ENCODE data around the gene ZNF100. TPM values are rescaled to one million over a fixed set of nuclear protein-coding genes. Genes with fewer than 3 reads are reported as not detected.
"Not testable (repeated sequence)": the region's sequence is repeated elsewhere in the genome, so short reads cannot be mapped to it uniquely, and the experiment has no call there.

Gene ZNF100
- total and polyA plus RNA-seq, 2 experiments from 2014 or later = 2.6 to 4.1 TPM

- TF ChIP-seq EZH2phosphoT487 (IDR thresholded peaks at IDR 0.05; ENCODE audit: insufficient read depth, low read depth) (no peak), EZH2 (IDR thresholded peaks at IDR 0.05; ENCODE audit: insufficient read depth, poor library complexity, severe bottlenecking) (no peak)
- Histone ChIP-seq H3K36me3 (ENCODE audit: low read depth) (no peaks in the 10 kb centered on the region), H3K27ac (no peak overlapping the region), H3K9me2 (ENCODE audit: insufficient read depth) (no peaks in the 10 kb centered on the region), H2AFZ (no peak overlapping the region), H3K4me2 (ENCODE audit: unreplicated experiment) (no peak overlapping the region), H3K4me1 (ENCODE audit: insufficient read depth) (no peaks in the 10 kb centered on the region), H3K79me2 (ENCODE audit: insufficient read depth) (no peaks in the 10 kb centered on the region), H4K20me1 (ENCODE audit: insufficient read depth) (no peaks in the 10 kb centered on the region), H3K9ac (no peak overlapping the region), H3K9me3 (ENCODE audit: low read depth) (no peaks in the 10 kb centered on the region), H3K4me3 (no peak overlapping the region), H3F3A (ENCODE audit: insufficient read depth) (no peaks in the 10 kb centered on the region), H3K27me3 (replicated peaks; ENCODE audit: insufficient read depth) (no peaks in the 10 kb centered on the region)
- no peak for DNase-seq
- WGBS, 2 experiments (ENCODE audit: low coverage in 1 of 2, low lambda C conversion rate in 2 of 2, missing lambda C conversion rate in 2 of 2) = 11% methylated on average over 37 to 38 of the region's 38 CpGs
- in situ Hi-C loops (cut with MboI) = no loop called here
Measured at GRCh38 chr19:21677696-21678418, 89.5 kb downstream of the ZNF100 start.

GRCh38 chr19:21674454-21674853, 92.9 kb downstream of the ZNF100 start:
- Histone ChIP-seq H3K27me3 (replicated peaks; ENCODE audit: insufficient read depth) (no peaks in the 10 kb centered on the region), H3K36me3 (ENCODE audit: low read depth) (no peaks in the 10 kb centered on the region), H3K4me1 (ENCODE audit: insufficient read depth) (no peaks in the 10 kb centered on the region), H2AFZ (no peak overlapping the region), H3K9me3 (ENCODE audit: low read depth) (no peaks in the 10 kb centered on the region), H3K4me3 (no peak overlapping the region), H3K9me2 (ENCODE audit: insufficient read depth) (no peaks in the 10 kb centered on the region), H3F3A (ENCODE audit: insufficient read depth) (no peaks in the 10 kb centered on the region), H3K4me2 (ENCODE audit: unreplicated experiment) (no peak overlapping the region), H3K79me2 (ENCODE audit: insufficient read depth) (no peaks in the 10 kb centered on the region), H4K20me1 (ENCODE audit: insufficient read depth) (no peaks in the 10 kb centered on the region), H3K27ac (no peak overlapping the region), H3K9ac (no peak overlapping the region)
- no peak for DNase-seq
- 10 to 38% methylated on average over 1 of the region's 1 CpG for WGBS, 2 experiments (ENCODE audit: low coverage in 1 of 2, low lambda C conversion rate in 2 of 2, missing lambda C conversion rate in 2 of 2)
- in situ Hi-C loops (cut with MboI) = no loop called here
- no peak for TF ChIP-seq EZH2 (IDR thresholded peaks at IDR 0.05; ENCODE audit: insufficient read depth, poor library complexity, severe bottlenecking)
- no peak for TF ChIP-seq EZH2phosphoT487 (IDR thresholded peaks at IDR 0.05; ENCODE audit: insufficient read depth, low read depth)

DNA sequence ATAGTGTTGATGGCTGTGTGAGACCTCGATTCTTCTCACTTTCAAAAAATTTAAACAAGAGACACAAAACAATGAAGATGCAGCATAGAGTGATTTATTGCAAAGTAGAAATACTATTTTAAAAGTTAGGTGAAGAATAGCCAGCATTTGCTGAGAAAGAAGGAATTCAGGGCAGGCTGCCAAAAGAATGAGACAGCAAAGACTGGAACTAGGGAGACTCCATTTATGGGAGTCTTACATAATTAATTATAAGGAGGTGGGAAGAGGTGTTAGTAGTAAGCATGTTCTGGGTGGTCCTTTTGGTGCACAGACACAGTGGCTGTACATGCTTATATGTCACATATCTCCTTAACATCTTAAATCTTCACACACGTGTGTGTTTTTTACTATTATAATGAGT, 93.9 kb downstream of the ZNF100 start:
- H3K36me3 ChIP-seq (ENCODE audit: low read depth); in situ Hi-C loops (cut with MboI); H3K27me3 ChIP-seq (replicated peaks; ENCODE audit: insufficient read depth); H3K9me2 ChIP-seq (ENCODE audit: insufficient read depth); H3K79me2 ChIP-seq (ENCODE audit: insufficient read depth); H3K9ac ChIP-seq; H3F3A ChIP-seq (ENCODE audit: insufficient read depth); H3K4me2 ChIP-seq (ENCODE audit: unreplicated experiment); H3K27ac ChIP-seq; H3K4me1 ChIP-seq (ENCODE audit: insufficient read depth); H4K20me1 ChIP-seq (ENCODE audit: insufficient read depth); H3K4me3 ChIP-seq; H2AFZ ChIP-seq; H3K9me3 ChIP-seq (ENCODE audit: low read depth): not testable (repeated sequence)
- DNase-seq = peak; percentile 8
- 7 to 13% methylated on average over 2 of the region's 2 CpGs for WGBS, 2 experiments (ENCODE audit: low coverage in 1 of 2, low lambda C conversion rate in 2 of 2, missing lambda C conversion rate in 2 of 2)

Small RNA genes lying within 50 kb of the gene (small RNA-seq; reads per million reads assigned to genes)
- gene VN1R84P (ENCODE audit: low read depth, low replicate concordance) = not detected

Other genes starting within 250 kb of the ZNF100 start
- gene ZNF43, start 68.6 kb upstream of the ZNF100 start, total RNA-seq (2014; rRNA removed; shearing (Covaris generic)) = 3.8 and 4.3 TPM in 2 replicates
- gene ZNF43, start 68.6 kb upstream of the ZNF100 start, polyA plus RNA-seq (2016; fragmentation: Nextera tagmentation; extraction: Ambion mirVana) = 3.5 and 4.4 TPM in 2 replicates
- under 0.01 TPM in 1 of 2 replicates, not detected in the other for gene ZNF208, start 243.4 kb upstream of the ZNF100 start, total RNA-seq (2014; rRNA removed; shearing (Covaris generic))
- gene ZNF208, start 243.4 kb upstream of the ZNF100 start, polyA plus RNA-seq (2016; fragmentation: Nextera tagmentation; extraction: Ambion mirVana) = not detected in 2 replicates

Data from GM23248 (cell line).